NCI-H2227 (cell line): ENCODE results near the gene P3R3URF.
"Not testable (repeated sequence)": the region's sequence is repeated elsewhere in the genome, so short reads cannot be mapped to it uniquely, and the experiment has no call there.

Experiments
- DNase-seq: peaks from one replicate; lab custom pipeline; 2025; ENCODE audit not compliant: unreplicated experiment; lab: John Stamatoyannopoulos, UW

Gene P3R3URF

GRCh38 chr1:46176211-46176865 is at the start of gene P3R3URF:
TSS of gene P3R3URF (minus strand) at chr1:46176488. CDS start at chr1:46176471, 17 bp downstream.
- no peak for DNase-seq

- DNase-seq, result no peak
Observed at GRCh38 chr1:46224966-46225365, 48.7 kb upstream of the P3R3URF start.

- DNase-seq, result peak; percentile 87
Observed at GRCh38 chr1:46223472-46223943, 47.2 kb upstream of the P3R3URF start.

GRCh38 chr1:46223055-46223454 is 46.8 kb upstream of the P3R3URF start:
- not testable (repeated sequence) for DNase-seq

- DNase-seq, result no peak
Observed at GRCh38 chr1:46221749-46222148, 45.5 kb upstream of the P3R3URF start.

GRCh38 chr1:46220808-46221207 is 44.5 kb upstream of the P3R3URF start:
- no peak for DNase-seq

GRCh38 chr1:46219551-46220520 is 43.5 kb upstream of the P3R3URF start:
- DNase-seq, result peak; percentile 27

GRCh38 chr1:46218443-46218842 is 42.2 kb upstream of the P3R3URF start:
- peak; percentile 48 for DNase-seq

GRCh38 chr1:46215504-46215903 is 39.2 kb upstream of the P3R3URF start:
- no peak for DNase-seq

- DNase-seq, result no peak
Observed at GRCh38 chr1:46211051-46211450, 34.8 kb upstream of the P3R3URF start.

- no peak for DNase-seq
Observed at GRCh38 chr1:46210561-46210960, 34.3 kb upstream of the P3R3URF start.

GRCh38 chr1:46206399-46206798 is 30.1 kb upstream of the P3R3URF start:
- no peak for DNase-seq

GRCh38 chr1:46205791-46206190 is 29.5 kb upstream of the P3R3URF start:
- no peak for DNase-seq

- DNase-seq, result no peak
Observed at GRCh38 chr1:46205141-46205540, 28.9 kb upstream of the P3R3URF start.

- DNase-seq, result no peak
Observed at GRCh38 chr1:46204406-46204742, 28.1 kb upstream of the P3R3URF start.

- no peak for DNase-seq
Observed at GRCh38 chr1:46203738-46204405, 27.6 kb upstream of the P3R3URF start.

GRCh38 chr1:46199233-46199749 is 23.0 kb upstream of the P3R3URF start:
- no peak for DNase-seq

- peak; percentile 82 for DNase-seq
Observed at GRCh38 chr1:46197964-46198811, 21.9 kb upstream of the P3R3URF start, which contains the start of gene POMGNT1. TSS of gene POMGNT1 (minus strand) at chr1:46198434. CDS start at chr1:46197821, 613 bp downstream.

GRCh38 chr1:46197560-46197963 is 21.3 kb upstream of the P3R3URF start:
- peak; percentile 32 for DNase-seq

- DNase-seq, result no peak
Observed at GRCh38 chr1:46196609-46197008, 20.3 kb upstream of the P3R3URF start.
